ENCODE measurements around the gene TSNAX. TPM values are rescaled to one million over a fixed set of nuclear protein-coding genes. Genes with fewer than 3 reads are reported as not detected.

Gene TSNAX
- total RNA-seq, 4 donors from 2014 or later: 17.9 to 25.3 (median 22.4) TPM

DNA sequence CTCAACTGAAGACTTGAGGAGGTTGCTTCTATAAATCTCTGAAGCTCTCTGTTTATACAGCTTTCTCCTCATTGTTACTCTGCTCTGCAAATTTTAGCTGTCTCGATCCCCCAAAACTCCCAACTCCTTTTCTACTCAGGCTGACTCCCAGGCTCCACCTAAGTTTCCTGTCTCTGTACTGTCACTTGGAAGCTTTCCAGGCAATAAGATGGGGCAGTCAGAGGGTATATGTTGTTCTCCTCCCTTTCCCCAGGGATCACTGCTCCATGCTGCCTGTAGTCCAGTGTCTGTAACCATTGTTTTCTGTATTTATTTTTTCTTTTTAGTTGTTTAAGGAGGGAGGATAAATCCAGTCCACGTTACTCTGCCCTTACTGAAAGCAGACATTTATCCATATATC is 13.4 kb downstream of the TSNAX start:
- H3K27ac ChIP-seq: no peak overlapping the region
- H3K27me3 ChIP-seq: no peaks in the 10 kb centered on the region
- DNase-seq (ENCODE audit: low spot score in 2 of 2): no peak
- peaks cover 0 to 6% (median 0%) of the 10 kb centered on the region in 4 donors for H3K9me3 ChIP-seq
- 74 to 76% methylated on average over 2 of the region's 2 CpGs for WGBS, 2 donors
- H3K4me3 ChIP-seq: no peak overlapping the region
- peaks cover 0 to 48% (median 0%) of the 10 kb centered on the region in 3 donors for H3K36me3 ChIP-seq
- H3K4me1 ChIP-seq: peaks cover 0 to 20% (median 0%) of the 10 kb centered on the region in 4 donors
- TF ChIP-seq, protein P1, sequence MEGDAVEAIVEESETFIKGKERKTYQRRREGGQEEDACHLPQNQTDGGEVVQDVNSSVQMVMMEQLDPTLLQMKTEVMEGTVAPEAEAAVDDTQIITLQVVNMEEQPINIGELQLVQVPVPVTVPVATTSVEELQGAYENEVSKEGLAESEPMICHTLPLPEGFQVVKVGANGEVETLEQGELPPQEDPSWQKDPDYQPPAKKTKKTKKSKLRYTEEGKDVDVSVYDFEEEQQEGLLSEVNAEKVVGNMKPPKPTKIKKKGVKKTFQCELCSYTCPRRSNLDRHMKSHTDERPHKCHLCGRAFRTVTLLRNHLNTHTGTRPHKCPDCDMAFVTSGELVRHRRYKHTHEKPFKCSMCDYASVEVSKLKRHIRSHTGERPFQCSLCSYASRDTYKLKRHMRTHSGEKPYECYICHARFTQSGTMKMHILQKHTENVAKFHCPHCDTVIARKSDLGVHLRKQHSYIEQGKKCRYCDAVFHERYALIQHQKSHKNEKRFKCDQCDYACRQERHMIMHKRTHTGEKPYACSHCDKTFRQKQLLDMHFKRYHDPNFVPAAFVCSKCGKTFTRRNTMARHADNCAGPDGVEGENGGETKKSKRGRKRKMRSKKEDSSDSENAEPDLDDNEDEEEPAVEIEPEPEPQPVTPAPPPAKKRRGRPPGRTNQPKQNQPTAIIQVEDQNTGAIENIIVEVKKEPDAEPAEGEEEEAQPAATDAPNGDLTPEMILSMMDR (IDR thresholded peaks at IDR 0.05): no peak
- TF ChIP-seq POLR2A (IDR thresholded peaks at IDR 0.05) (no peak), EP300 (IDR thresholded peaks at IDR 0.05) (no peak)

DNA sequence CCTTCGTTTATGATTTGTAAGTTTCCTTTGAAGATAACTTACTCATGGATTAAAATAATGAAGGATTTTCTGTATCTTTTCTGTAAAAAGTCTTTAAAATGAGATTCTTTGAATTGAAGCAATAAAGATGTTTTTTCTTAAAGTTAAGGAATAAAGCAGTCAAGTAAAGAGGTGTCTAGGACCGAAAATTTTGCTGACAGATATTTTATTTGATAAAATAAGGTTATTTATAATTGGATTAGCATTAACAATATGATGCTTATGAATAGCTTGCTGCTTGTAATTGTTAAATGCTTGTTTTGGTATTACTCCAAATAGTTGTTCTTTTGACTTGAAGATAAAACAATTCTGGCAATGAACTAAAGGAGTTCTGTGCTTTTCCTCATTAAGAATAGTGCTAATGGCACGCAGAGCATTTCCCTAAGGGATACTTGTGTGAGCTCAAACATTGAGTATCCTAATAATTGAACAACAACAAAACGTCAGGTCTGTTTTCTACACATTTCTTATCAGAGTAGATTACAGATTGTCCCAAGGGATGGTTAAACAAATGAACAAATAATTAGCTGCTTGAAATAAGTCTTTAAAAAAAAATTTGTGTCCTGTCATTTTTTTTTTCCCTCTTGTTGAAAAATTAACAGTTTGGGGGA is 16.6 kb downstream of the TSNAX start:
- Histone ChIP-seq H3K36me3 (peaks cover 0 to 33% (median 0%) of the 10 kb centered on the region in 3 donors), H3K27me3 (no peaks in the 10 kb centered on the region), H3K27ac (peak overlapping the region in 1 of 4 donors; percentile 53), H3K4me3 (no peak overlapping the region), H3K9me3 (peaks cover 0 to 6% (median 0%) of the 10 kb centered on the region in 4 donors), H3K4me1 (peaks cover 0 to 20% (median 0%) of the 10 kb centered on the region in 4 donors)
- TF ChIP-seq POLR2A (IDR thresholded peaks at IDR 0.05) (no peak), EP300 (IDR thresholded peaks at IDR 0.05) (peak; percentile 35 to 48)
- TF ChIP-seq, protein P1 (IDR thresholded peaks at IDR 0.05): no peak
- DNase-seq (ENCODE audit: low spot score in 2 of 2): no peak
- WGBS, 2 donors: 44 to 54% methylated on average over 4 of the region's 4 CpGs

DNA sequence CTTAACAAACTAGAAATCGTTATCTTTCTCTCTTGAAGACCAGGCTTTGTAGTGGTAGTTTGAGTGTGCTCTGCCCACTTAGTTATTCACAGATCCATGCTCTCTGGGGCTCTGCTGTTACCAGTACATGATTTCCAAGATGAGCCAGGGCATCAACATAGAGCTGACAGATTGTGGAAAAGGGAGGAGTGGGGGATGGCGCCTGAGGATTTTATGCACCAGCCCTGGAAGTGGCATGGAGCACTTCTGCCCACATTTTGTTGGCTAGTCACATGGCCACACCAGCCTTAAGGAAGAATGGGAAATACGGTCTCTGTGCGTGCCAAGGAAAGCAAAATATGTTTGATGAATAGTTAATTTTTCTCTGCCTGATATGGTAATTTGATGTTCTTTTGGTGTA is 18.2 kb downstream of the TSNAX start:
- H3K36me3 ChIP-seq: peaks cover 0 to 20% (median 0%) of the 10 kb centered on the region in 3 donors
- H3K9me3 ChIP-seq: no peaks in the 10 kb centered on the region
- peaks cover 0 to 23% (median 0%) of the 10 kb centered on the region in 4 donors for H3K4me1 ChIP-seq
- DNase-seq (ENCODE audit: low spot score in 2 of 2): no peak
- no peaks in the 10 kb centered on the region for H3K27me3 ChIP-seq
- no peak overlapping the region for H3K4me3 ChIP-seq
- H3K27ac ChIP-seq: peak overlapping the region in 1 of 4 donors; percentile 45
- 83 to 89% methylated on average over 4 of the region's 4 CpGs for WGBS, 2 donors
- TF ChIP-seq EP300 (IDR thresholded peaks at IDR 0.05): no peak
- TF ChIP-seq, protein P1 (IDR thresholded peaks at IDR 0.05): no peak
- TF ChIP-seq POLR2A (IDR thresholded peaks at IDR 0.05): no peak

DNA sequence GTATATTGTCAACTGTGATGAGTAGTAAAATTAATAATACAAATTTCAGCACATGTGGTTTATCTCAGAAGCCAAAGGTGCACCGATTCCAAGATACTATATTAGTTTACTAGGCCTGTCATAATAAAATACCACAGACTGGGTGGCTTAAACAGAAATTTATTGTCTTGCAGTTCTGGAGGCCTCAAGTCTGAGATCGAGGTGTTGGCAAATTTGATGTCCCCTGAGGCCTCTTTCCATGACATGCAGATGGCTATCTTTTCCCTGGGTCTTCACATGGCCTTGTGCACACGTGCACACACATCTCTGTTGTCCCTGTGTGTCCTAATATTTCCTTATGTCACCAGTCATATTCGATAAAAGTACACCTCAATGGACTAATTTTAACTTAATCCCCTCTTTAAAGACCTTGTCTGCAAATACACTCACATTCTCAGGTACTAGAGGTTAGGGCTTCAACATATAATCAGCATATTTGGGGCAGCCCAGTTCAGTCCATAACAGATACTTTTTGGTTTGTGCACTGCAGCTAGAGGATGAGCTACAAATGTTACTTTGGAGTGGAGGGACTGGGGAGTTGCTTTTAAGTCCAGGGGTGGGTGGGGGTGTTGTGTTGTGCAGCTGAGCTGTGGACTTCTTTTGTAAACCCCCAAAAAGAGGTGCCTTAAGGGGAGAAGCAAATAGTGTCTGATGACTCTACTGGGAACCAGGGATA is 21.4 kb downstream of the TSNAX start:
- Histone ChIP-seq H3K27ac (no peak overlapping the region), H3K27me3 (no peaks in the 10 kb centered on the region), H3K36me3 (peaks cover 0 to 11% (median 0%) of the 10 kb centered on the region in 3 donors), H3K4me1 (peaks cover 0 to 12% (median 0%) of the 10 kb centered on the region in 4 donors), H3K4me3 (no peak overlapping the region), H3K9me3 (no peaks in the 10 kb centered on the region)
- no peak for DNase-seq (ENCODE audit: low spot score in 2 of 2)
- TF ChIP-seq EP300 (IDR thresholded peaks at IDR 0.05) (no peak), POLR2A (IDR thresholded peaks at IDR 0.05) (no peak)
- TF ChIP-seq, protein P1 (IDR thresholded peaks at IDR 0.05): no peak
- WGBS, 2 donors: 86 to 90% methylated on average over 4 of the region's 4 CpGs

DNA sequence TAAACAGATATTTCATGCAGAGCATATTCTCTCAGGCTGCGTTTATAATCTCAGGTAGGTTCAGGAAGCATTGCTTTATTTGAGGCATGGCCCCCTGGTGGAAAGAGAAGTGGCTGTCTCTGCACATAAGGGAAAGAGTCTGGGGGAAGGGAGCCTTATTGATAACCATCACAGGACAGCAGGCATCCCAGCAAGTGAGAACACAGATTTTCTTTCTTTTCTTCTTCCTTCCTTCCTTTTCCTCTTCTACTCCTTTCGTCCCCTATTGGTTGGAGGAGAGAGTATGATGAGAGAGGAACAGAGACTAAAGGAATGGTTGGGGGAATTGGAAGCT is 21.9 kb downstream of the TSNAX start:
- no peak for DNase-seq (ENCODE audit: low spot score in 2 of 2)
- H3K4me1 ChIP-seq: peaks cover 0 to 9% (median 0%) of the 10 kb centered on the region in 4 donors
- TF ChIP-seq POLR2A (IDR thresholded peaks at IDR 0.05) (no peak), EP300 (IDR thresholded peaks at IDR 0.05) (no peak)
- TF ChIP-seq, protein P1 (IDR thresholded peaks at IDR 0.05): peak in 1 of 5 experiments; percentile 13
- 57 to 64% methylated on average over 2 of the region's 2 CpGs for WGBS, 2 donors
- no peak overlapping the region for H3K27ac ChIP-seq
- peaks cover 0 to 11% (median 0%) of the 10 kb centered on the region in 3 donors for H3K36me3 ChIP-seq
- no peaks in the 10 kb centered on the region for H3K9me3 ChIP-seq
- no peaks in the 10 kb centered on the region for H3K27me3 ChIP-seq
- no peak overlapping the region for H3K4me3 ChIP-seq
